GM21825 (cell line): ENCODE measurements around the gene TNNC1.

Experiments used
- ATAC-seq: cut with Tn5 transposase; IDR thresholded peaks from one replicate; pipeline ENCODE4 v1.9.1; 2021; ENCODE audit warnings: mild to moderate bottlenecking, moderate library complexity; ENCODE audit not compliant: unreplicated experiment

The TNNC1 gene

GRCh38 chr3:52484680-52485461, 31.0 kb upstream of the TNNC1 start:
- ATAC-seq: no peak

DNA sequence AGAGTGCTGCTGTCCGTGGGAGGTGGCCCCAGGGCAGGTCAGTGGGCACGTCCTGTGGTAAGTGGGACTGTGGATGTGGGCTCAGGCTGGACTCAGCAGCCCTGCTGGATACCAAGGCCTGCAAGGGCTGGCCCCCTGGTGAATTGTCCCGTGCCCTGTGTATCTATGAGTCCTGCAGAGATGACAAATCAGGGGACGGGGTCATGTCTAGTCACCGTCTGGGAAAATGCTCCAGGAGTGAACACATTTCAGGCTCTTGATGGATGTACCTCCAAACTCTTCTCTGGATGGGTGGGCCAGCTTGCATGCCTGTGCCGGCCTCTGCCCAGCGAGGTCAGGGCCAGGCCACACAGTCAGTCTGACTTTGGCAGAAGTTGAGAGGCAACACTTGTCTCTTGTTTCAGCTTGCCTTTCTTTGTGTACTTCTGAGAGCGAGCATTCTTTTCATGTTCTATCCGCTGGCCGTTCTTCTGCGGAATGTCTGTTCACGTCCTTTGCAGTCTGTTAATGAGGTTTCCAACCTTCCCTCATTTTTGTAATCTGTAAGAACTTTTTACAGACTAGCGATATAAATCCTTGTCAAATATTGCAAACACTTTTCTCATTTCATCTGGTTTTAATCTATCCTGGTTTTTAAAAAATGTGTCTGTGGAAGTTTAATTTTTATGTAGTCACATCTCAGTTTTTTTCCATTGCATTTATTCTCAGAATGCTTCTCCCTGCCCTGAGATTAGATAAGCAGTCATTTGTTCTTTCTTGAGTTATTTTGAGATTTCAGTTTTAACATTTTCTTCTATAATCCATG, 29.9 kb upstream of the TNNC1 start:
- ATAC-seq: no peak

DNA sequence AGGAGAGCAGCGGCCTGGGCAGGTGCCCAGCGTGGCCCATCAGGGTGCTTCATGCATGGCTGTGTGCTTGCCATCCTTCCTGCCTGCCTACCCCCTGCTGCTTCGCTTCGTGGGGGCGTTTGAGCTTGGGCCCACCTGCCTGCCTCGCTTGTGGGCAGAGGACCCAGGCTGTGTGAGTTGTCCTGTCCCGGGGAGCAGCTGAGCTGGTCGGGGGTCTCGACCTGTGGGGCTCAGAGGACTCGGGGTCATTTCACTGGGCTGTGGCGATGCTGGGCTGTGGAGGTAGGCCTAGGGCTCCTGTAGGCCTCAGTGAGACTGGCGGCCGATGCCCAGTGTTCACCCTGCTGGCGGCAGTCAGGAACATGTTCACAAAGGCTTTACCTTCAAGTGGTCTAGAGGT, 29.2 kb upstream of the TNNC1 start:
- ATAC-seq: no peak

- no peak for ATAC-seq
Measured at GRCh38 chr3:52481819-52482521, 28.1 kb upstream of the TNNC1 start.

DNA sequence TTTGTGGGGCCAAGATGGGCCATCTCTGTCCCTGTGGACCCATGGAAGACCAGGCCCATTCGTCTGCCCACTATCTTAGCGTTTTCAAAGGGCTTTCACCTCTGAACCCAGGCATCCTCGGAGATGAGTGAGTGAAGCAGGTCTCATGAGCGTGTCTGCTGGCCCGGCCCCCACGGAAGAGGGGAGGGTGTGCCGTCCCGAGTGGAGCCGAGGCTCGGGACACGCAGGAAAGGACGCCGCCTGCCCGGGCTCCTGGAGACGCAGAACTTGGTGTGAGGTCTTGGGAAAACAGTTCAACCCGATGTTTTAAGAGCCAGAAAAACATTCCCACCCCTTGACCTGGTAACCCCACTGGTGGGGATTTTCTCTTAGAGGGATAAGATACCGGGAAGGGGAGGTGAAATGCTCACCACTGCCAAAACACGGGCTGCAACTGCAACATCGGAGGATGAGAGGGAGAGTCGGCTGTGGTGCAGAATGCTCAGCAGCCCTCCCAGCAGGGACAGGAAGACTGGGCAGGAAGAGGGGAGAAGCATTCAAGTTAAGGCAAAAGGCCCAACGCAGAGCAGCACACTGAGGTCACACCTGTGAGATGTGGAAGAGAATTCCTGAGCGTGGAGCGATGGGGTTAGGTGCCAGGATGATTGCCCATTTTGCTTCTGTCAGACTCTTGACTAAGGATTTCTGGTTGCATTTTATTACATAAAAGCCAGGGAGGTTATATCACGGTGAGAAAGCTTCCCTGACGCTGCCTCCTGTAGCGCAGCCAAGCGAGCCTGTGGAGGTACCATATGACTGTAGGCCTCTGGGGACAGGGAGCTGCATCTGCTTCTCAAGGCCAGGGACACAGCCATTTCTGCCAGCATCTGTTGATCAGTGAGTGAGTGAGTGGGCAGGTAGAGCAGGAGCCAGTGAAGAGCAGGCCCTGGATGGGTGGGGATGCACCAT, 27.2 kb upstream of the TNNC1 start:
- no peak for ATAC-seq

GRCh38 chr3:52479877-52480575, 26.2 kb upstream of the TNNC1 start:
- ATAC-seq: no peak

DNA sequence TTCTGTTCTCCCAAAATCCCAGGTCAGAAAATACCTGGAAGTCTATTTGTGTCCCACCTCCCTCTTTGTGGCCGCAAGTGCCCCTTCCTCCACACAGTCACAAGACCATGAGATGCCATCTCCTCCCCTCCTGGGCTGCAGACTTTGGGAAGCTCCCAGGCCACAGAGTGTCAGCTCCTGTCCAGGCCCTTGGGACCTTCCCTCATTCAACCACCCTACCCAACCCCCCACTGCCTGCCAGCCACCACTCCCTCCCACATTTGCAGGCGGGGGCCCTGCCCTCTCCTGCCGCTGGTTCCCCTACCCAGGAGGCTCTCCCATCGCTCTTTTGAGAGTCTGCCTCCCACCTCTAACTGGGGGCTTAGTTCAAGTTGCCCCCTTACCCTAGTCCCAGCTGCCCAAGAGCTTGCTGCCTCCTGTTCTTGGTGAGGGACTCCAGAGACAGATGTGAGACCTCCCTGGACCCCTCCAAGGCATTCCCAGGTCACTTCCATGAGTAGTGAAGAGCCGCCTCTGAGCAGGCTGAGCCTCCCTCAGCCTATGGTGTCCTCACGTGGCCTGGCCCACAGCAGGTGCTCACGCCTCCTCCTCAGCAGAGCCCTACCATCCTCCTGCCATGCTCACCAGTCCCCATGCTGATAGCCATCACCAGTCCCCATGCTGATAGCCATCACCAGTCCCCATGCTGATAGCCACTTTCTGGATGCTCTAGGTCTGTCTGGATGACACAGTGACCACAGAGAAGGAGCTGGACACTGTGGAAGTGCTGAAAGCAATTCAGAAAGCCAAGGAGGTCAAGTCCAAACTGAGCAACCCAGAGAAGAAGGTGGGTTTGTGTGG, 25.4 kb upstream of the TNNC1 start:
- ATAC-seq: no peak

DNA sequence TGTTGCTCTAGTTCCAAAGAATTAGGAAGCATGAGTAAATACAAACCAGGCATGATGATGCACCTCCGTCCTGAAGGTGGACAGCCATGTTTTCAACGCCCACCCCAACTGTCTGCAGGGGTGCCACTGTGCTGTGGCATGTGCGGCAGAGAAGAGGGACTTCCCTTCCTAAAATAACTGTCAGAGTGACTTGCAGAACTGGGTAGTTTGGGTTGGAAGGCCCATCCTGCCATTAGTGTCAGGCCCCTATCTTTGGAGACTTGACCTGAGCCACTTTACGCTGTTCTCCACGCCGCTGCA, 23.9 kb upstream of the TNNC1 start:
- ATAC-seq: no peak

DNA sequence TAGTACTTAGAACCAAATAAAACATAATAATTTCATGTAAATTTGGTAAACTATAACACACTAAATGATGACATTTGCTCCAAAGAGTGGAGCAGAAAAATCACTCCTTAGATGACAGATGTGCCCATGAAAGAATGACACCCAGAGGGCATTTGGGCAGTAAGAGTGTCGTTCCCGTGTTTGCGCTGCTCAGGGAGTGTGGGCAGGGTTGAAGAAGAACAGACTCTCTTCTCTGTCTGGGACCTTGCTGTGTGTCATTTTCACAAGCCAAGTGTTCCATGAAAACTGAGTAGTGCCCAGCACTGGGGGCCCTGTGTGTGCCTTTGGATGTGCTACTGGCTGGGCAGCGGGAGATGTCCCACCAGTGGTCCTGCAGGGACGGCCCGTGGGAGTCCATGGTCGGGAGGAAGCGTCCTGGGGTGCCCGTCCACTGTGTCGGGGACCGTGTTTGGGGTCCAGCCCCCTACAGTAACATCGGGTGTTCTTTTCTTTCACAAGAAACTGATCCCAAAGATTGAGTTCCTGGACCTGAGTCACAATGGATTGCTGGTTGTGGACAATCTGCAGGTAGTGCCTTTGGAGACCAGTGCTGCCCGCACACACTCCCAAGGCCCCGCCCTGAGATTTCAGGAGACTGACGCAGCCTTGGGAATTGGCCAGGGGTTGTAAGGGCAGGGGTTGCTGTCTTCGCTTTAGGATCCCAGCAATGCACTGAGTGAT, 23.4 kb upstream of the TNNC1 start:
- ATAC-seq: no peak

- no peak for ATAC-seq
Measured at GRCh38 chr3:52473026-52473425, 19.2 kb upstream of the TNNC1 start.

- ATAC-seq: no peak
Measured at GRCh38 chr3:52472239-52473000, 18.6 kb upstream of the TNNC1 start.

DNA sequence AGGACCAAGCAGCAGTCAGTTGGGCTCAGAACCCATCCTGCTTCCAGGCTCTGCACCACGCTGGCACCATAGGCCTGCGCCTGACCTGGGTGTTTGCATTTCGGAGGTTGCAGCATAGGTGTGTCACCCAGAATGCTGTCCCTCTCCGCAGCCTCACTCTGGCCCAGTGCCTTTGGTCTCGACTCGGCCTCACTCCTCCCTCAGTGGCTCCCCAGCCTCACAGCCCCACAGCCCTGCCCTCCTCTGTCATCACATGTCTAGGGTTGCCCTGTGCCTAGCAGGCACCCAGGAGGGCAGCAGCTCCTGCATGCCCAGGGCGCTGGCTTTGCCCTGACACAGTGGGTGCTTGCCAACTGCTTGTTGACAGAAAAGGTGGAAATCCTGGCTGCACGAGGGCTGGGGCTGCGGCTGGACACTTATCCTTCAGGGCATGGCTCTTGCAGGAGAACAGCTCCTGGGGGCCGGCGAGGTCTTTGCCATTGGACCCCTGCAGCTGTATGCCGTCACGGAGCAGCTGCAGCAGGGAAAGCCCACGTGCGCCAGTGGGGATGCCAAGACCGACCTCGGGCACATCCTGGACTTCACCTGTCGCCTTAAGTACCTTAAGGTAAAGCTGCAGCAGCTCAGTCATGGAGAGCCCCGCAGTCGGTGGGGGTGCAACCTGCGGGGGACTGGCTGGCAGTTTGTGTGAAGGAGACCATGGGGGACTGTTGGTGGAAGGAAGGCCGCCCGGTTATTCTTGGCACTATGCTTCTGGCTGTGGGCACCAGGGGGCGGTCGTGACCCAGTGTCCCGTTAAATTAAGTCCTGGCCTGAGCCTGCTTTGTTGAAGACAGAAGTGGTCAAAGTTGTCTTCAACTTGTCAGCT, 17.8 kb upstream of the TNNC1 start:
- no peak for ATAC-seq

DNA sequence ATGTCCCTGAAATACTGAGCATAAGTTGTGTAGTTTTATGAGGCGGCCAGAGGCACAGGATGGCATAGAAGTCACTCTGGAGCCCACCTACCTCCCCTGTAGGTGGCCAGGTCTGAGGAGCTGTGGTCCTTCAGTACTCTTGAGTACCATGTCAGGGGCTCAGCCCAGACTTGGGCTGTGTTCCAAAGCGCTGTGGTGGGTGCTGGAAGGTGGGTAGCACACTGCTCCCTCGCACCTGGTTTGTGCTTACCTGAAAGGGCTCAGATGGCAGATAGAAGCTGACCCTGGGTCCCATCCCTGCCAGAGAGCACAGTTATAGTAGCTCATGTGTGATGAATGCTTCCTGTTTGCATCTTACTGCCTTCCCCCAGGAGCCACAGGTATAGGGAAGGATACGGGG, 17.1 kb upstream of the TNNC1 start:
- ATAC-seq: no peak

- no peak for ATAC-seq
Measured at GRCh38 chr3:52469001-52469400, 15.2 kb upstream of the TNNC1 start.

GRCh38 chr3:52468336-52468735, 14.5 kb upstream of the TNNC1 start:
- no peak for ATAC-seq

DNA sequence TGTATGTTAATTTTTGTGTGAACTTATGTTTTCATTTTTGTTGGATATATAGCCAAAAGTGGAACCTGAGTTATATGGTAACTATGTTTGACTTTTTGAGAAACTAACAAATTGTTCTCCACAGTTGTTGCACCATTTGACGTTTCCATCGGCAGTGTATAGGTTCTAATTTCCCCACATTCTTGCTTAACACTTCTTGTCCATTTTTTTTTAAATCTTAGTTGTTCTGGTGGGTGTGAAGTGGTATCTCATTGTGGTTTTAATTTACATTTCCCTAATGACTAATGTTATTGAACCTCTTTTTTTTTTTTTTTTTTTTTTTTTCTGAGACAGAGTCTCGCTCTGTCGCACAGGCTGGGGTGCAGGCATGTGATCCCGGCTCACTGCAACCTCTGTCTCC, 9.6 kb upstream of the TNNC1 start:
- ATAC-seq: no peak

- no peak for ATAC-seq
Measured at GRCh38 chr3:52461874-52462273, 8.0 kb upstream of the TNNC1 start.
